Measurements from ENCODE around the gene INSM1. TPM values are rescaled to one million over a fixed set of nuclear protein-coding genes. Genes with fewer than 3 reads are reported as not detected.
A peak's percentile ranks its signal among the peaks of the same experiment; 100 is the strongest.

Gene INSM1
- total RNA-seq, 1 experiment from 2014 or later, result 0.05 TPM

DNA sequence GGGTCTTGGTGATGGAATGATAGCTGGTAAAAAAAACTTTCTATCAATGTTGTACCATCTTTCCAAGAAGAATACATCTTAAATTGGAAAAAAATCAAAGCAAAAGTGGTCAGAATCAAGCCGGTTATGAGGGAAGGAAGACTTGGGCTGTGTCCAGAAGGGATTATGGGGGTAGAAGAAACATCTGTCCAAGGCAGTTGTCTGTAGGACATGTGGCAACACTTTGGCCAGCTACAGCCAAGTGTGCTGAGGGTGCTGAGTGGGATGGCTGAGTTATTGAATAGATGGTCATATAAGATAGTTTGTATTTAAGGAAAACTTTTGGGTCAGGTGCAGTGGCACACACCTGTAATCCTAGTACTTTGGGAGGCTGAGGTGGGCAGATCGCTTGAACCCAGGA lies 38.4 kb downstream of the INSM1 start:
- no peaks in the 10 kb centered on the region for H3K9me3 ChIP-seq (ENCODE audit: control insufficient read depth, insufficient read depth, low read depth, low read length)
- intact Hi-C loops (cut with micrococcal nuclease; ENCODE audit: unreplicated experiment), result loop anchor here (5.0 kb wide), 1 partner anchor 324 kb away; no protein-coding TSS in a partner anchor
- no peaks in the 10 kb centered on the region for H3K27me3 ChIP-seq (ENCODE audit: control insufficient read depth, insufficient read depth, low read length)
- in situ Hi-C loops (cut with HindIII; ENCODE audit: low pct_unique_long_range_greater_than_20kb, low sequenced_read_pairs), result no loop called here
- DNase-seq (ENCODE audit: low read depth, low spot score) (no peak), ATAC-seq (no peak)
- no TSS peak for BruUV-seq (replicated peaks)
- ChIA-PET POLR2A (no interaction called here), CTCF (no interaction called here)
- TF ChIP-seq, protein P1, sequence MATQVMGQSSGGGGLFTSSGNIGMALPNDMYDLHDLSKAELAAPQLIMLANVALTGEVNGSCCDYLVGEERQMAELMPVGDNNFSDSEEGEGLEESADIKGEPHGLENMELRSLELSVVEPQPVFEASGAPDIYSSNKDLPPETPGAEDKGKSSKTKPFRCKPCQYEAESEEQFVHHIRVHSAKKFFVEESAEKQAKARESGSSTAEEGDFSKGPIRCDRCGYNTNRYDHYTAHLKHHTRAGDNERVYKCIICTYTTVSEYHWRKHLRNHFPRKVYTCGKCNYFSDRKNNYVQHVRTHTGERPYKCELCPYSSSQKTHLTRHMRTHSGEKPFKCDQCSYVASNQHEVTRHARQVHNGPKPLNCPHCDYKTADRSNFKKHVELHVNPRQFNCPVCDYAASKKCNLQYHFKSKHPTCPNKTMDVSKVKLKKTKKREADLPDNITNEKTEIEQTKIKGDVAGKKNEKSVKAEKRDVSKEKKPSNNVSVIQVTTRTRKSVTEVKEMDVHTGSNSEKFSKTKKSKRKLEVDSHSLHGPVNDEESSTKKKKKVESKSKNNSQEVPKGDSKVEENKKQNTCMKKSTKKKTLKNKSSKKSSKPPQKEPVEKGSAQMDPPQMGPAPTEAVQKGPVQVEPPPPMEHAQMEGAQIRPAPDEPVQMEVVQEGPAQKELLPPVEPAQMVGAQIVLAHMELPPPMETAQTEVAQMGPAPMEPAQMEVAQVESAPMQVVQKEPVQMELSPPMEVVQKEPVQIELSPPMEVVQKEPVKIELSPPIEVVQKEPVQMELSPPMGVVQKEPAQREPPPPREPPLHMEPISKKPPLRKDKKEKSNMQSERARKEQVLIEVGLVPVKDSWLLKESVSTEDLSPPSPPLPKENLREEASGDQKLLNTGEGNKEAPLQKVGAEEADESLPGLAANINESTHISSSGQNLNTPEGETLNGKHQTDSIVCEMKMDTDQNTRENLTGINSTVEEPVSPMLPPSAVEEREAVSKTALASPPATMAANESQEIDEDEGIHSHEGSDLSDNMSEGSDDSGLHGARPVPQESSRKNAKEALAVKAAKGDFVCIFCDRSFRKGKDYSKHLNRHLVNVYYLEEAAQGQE (IDR thresholded peaks at IDR 0.05; ENCODE audit: insufficient read depth in 1 of 2, low read depth in 2 of 2, low read length in 1 of 2), result no peak
- TF ChIP-seq, protein P2, sequence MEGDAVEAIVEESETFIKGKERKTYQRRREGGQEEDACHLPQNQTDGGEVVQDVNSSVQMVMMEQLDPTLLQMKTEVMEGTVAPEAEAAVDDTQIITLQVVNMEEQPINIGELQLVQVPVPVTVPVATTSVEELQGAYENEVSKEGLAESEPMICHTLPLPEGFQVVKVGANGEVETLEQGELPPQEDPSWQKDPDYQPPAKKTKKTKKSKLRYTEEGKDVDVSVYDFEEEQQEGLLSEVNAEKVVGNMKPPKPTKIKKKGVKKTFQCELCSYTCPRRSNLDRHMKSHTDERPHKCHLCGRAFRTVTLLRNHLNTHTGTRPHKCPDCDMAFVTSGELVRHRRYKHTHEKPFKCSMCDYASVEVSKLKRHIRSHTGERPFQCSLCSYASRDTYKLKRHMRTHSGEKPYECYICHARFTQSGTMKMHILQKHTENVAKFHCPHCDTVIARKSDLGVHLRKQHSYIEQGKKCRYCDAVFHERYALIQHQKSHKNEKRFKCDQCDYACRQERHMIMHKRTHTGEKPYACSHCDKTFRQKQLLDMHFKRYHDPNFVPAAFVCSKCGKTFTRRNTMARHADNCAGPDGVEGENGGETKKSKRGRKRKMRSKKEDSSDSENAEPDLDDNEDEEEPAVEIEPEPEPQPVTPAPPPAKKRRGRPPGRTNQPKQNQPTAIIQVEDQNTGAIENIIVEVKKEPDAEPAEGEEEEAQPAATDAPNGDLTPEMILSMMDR (IDR thresholded peaks at IDR 0.05), result no peak
- no peak for TF ChIP-seq POLR2AphosphoS5 (IDR thresholded peaks at IDR 0.05; ENCODE audit: low read depth, low read length)
- TF ChIP-seq SIN3A (IDR thresholded peaks at IDR 0.05; ENCODE audit: borderline replicate concordance, insufficient read depth, low read depth, low read length), result no peak
- TF ChIP-seq TCF7L2 (IDR thresholded peaks at IDR 0.05; ENCODE audit: low read depth, low read length), result no peak
- H3K27ac ChIP-seq (ENCODE audit: low read length), result no peak overlapping the region
- no peaks in the 10 kb centered on the region for H3K36me3 ChIP-seq (ENCODE audit: control insufficient read depth, insufficient read depth, low read length)
- no peaks in the 10 kb centered on the region for H3K4me1 ChIP-seq (ENCODE audit: control insufficient read depth, insufficient read depth, low read length)
- H3K4me3 ChIP-seq (ENCODE audit: low read depth in 2 of 2, low read length in 2 of 2), result no peak overlapping the region

DNA sequence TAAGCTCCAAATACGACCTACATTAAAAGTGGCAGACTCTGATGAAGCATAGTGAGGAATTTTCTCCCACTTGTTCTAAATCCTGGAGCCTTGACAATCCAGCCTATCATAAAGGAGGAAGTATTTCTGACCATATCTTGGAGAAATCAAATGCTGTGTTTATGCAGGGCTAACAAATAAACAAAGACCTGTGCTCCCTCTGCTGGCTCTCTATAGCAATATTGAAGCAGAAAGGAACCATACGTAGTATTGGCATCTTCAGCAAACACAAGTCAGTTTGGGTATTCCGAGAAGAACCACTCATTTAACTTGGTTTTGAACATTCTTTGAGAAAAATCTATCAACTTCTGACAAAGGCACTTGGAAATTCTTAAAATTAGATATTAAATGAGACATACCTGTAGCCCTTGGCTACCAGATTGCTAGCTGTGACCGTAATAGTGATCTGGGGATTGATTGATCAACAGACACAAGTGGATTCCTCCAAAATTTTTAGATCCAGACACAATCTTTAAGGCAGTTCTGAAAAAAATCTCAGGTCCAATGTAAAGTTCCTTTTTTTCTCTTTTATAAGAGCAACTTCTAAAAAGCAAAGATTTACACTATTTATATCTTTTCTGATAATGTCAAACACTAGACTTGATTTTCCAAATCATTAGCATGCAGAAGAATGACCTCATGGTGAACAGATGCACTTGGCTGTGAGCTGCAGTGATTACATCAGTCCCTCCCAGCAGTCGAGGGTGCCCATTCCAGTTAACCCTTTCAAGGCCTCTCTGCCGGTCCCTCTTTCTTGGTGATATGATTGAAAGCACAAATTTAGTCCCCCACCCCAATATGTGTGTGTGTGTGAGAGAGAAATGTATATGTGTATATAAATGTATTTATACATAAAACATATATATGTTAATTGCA lies 40.2 kb downstream of the INSM1 start:
- POLR2A ChIA-PET, result no interaction called here
- peak; percentile 80; the same call in 1 of the 2 replicates for ATAC-seq
- Histone ChIP-seq H3K4me1 (ENCODE audit: control insufficient read depth, insufficient read depth, low read length) (no peaks in the 10 kb centered on the region), H3K27ac (ENCODE audit: low read length) (no peak overlapping the region), H3K27me3 (ENCODE audit: control insufficient read depth, insufficient read depth, low read length) (no peaks in the 10 kb centered on the region), H3K36me3 (ENCODE audit: control insufficient read depth, insufficient read depth, low read length) (no peaks in the 10 kb centered on the region), H3K9me3 (ENCODE audit: control insufficient read depth, insufficient read depth, low read depth, low read length) (no peaks in the 10 kb centered on the region), H3K4me3 (ENCODE audit: low read depth in 2 of 2, low read length in 2 of 2) (no peak overlapping the region)
- DNase-seq (ENCODE audit: low read depth, low spot score), result peak; percentile 18
- in situ Hi-C loops (cut with HindIII; ENCODE audit: low pct_unique_long_range_greater_than_20kb, low sequenced_read_pairs), result no loop called here
- TF ChIP-seq, protein P2 (IDR thresholded peaks at IDR 0.05), result peak; percentile 57
- TF ChIP-seq SIN3A (IDR thresholded peaks at IDR 0.05; ENCODE audit: borderline replicate concordance, insufficient read depth, low read depth, low read length), result no peak
- no peak for TF ChIP-seq POLR2AphosphoS5 (IDR thresholded peaks at IDR 0.05; ENCODE audit: low read depth, low read length)
- no peak for TF ChIP-seq TCF7L2 (IDR thresholded peaks at IDR 0.05; ENCODE audit: low read depth, low read length)
- TF ChIP-seq, protein P1 (IDR thresholded peaks at IDR 0.05; ENCODE audit: insufficient read depth in 1 of 2, low read depth in 2 of 2, low read length in 1 of 2), result no peak
- no TSS peak for BruUV-seq (replicated peaks)
- intact Hi-C loops (cut with micrococcal nuclease; ENCODE audit: unreplicated experiment), result loop anchor here (5.0 kb wide), 1 partner anchor 326 kb away; no protein-coding TSS in a partner anchor
- CTCF ChIA-PET, result no interaction called here
